NCI-H2227 treated with DMSO at 0.1 percent for 48 hours (cell line): ENCODE results near the gene SLC10A3.

ENCODE experiments used
- DNase-seq: peaks from one replicate; lab custom pipeline; 2025; lab: John Stamatoyannopoulos, UW

Gene SLC10A3

DNA sequence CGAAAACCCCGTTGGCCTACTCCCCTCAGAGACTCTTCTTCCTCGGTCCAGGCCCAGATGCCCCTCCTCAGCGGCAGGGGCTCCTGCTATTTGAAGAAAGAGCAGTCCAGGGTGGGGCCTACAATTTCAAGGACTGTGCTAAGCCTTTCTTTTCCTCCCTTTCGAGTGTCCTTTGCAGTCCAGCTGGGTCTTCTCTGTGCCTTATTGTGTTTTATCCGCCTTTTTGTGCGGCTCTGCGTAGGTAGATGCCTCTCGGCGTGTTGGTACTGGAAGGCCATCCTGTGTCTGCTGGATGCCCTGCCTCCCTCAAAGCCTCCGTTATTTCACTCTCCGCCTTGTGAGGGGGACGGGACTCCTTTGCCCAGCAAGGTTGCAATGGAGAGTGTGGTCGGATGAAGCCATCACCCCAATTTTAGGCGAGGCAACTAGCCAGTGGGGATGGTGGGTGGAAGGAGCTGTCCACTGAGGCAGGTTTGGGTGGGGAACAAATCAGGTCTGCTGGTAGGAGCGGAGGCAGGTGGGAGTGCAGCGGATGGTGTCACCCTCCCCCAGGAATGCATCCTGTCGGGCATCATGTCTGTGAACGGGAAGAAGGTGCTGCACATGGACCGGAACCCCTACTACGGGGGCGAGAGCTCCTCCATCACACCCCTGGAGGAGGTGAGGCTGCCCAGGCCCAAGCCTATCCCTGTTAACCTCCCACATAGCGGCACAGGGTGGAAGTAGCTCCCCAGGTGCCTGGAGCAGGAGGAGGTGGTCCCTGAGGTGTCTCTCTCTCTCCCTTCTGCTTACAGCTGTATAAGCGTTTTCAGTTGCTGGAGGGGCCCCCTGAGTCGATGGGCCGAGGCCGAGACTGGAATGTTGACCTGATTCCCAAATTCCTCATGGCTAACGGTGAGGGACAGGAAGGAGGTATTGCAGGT lies 52.2 kb downstream of the SLC10A3 start:
- DNase-seq, result no peak
